CD4-positive, alpha-beta T cell (primary cell): Measurements from ENCODE around the gene PTPRT. TPM values are rescaled to one million over a fixed set of nuclear protein-coding genes. Genes with fewer than 3 reads are reported as not detected.

ENCODE experiments used
- ATAC-seq: fragments of 200-7000 bp; cut with Tn5 transposase; one replicate; pipeline ENCODE4 v1.10.0; 2022; ENCODE audit warnings: mild to moderate bottlenecking; ENCODE audit not compliant: poor library complexity
- CTCF ChIA-PET: fragments of 350-600 bp; sonication (Branson Sonifier 250); formaldehyde crosslinking; loops from one replicate; lab custom pipeline; 2021; ENCODE audit warnings: antibody characterized with exemption, inconsistent platforms; lab: Charles Lee
- POLR2A ChIA-PET: fragments of 350-600 bp; sonication (Branson Sonifier 250); formaldehyde crosslinking; loops from one replicate; lab custom pipeline; 2021; ENCODE audit warnings: antibody characterized with exemption, inconsistent platforms; lab: Charles Lee
- DNase-seq, 14 experiments: peaks; one replicate each; pipeline ENCODE4 v3.0.0-alpha.2; 2013 to 2020; ENCODE audit warnings: mixed read lengths in 2 of 14
- H3K27ac ChIP-seq, 2 donors: one replicate each; pipeline versions ENCODE4 v1.5.1 to v1.7.0; 2013; ENCODE audit warnings: low read length in 2 of 2, low read depth in 1 of 2, mild to moderate bottlenecking in 1 of 2
- H3K27me3 ChIP-seq, 2 experiments: 1 replicate in 1 of 2; 2 replicates in 1 of 2; pipeline versions ENCODE4 v1.6.1 to v1.7.0; 2013; ENCODE audit warnings: low read length in 2 of 2, control low read depth in 1 of 2, mild to moderate bottlenecking in 1 of 2, moderate library complexity in 1 of 2; ENCODE audit not compliant: insufficient read depth in 2 of 2, control insufficient read depth in 1 of 2
- H3K36me3 ChIP-seq: one replicate; pipeline ENCODE4 v1.6.1; 2013; ENCODE audit warnings: low read length, control low read depth; ENCODE audit not compliant: insufficient read depth
- H3K4me1 ChIP-seq: one replicate; pipeline ENCODE4 v1.6.1; 2013; ENCODE audit warnings: low read length, control low read depth; ENCODE audit not compliant: insufficient read depth
- H3K4me3 ChIP-seq: one replicate; pipeline ENCODE4 v1.5.1; 2013; ENCODE audit warnings: mild to moderate bottlenecking, low read length, moderate library complexity
- H3K9me3 ChIP-seq, 2 experiments: 1 replicate in 1 of 2; 2 replicates in 1 of 2; pipeline versions ENCODE4 v1.6.1 to v1.7.0; 2013; ENCODE audit warnings: low read length in 2 of 2, mild to moderate bottlenecking in 2 of 2, control low read depth in 1 of 2, moderate library complexity in 1 of 2; ENCODE audit not compliant: control insufficient read depth in 1 of 2, insufficient read depth in 1 of 2
- H3K27ac Mint-ChIP-seq: one replicate; pipeline ENCODE4 v1.8.0; 2020; ENCODE audit warnings: mixed read lengths
- H3K27me3 Mint-ChIP-seq: one replicate; pipeline ENCODE4 v1.8.0; 2021; ENCODE audit warnings: mixed read lengths
- H3K36me3 Mint-ChIP-seq: one replicate; pipeline ENCODE4 v1.8.0; 2021; ENCODE audit warnings: low read depth, mixed read lengths
- H3K4me1 Mint-ChIP-seq: one replicate; pipeline ENCODE4 v1.8.0; 2021; ENCODE audit warnings: low read depth, mixed read lengths
- H3K4me3 Mint-ChIP-seq: one replicate; pipeline ENCODE4 v1.8.0; 2020; ENCODE audit warnings: mild to moderate bottlenecking, mixed read lengths
- H3K9me3 Mint-ChIP-seq: one replicate; pipeline ENCODE4 v1.8.0; 2020; ENCODE audit warnings: mixed read lengths
- CTCF ChIP-seq: fragments of 200-600 bp; IDR thresholded peaks from one replicate; pipeline ENCODE4 v1.8.0; 2022; ENCODE audit warnings: antibody characterized with exemption, mild to moderate bottlenecking
- intact Hi-C, 2 experiments: fragments of 100-400 bp; cut with DNase I in 1 of 2; cut with micrococcal nuclease in 1 of 2; formaldehyde crosslinking; loops; one replicate each; pipeline versions ENCODE4 v1.15.1 to v1.9.0; 2023 to 2025; cut with DNase I, micrococcal nuclease
- total RNA-seq, 174 experiments: library from RNA in 2 of 174; stranded (reverse) in 2 of 174; gene quantifications; one replicate each; pipeline ENCODE4 v1.2.3 and lab custom pipeline; 2021 to 2026

The PTPRT gene
- total RNA-seq, 2 experiments from 2014 or later: not detected

DNA sequence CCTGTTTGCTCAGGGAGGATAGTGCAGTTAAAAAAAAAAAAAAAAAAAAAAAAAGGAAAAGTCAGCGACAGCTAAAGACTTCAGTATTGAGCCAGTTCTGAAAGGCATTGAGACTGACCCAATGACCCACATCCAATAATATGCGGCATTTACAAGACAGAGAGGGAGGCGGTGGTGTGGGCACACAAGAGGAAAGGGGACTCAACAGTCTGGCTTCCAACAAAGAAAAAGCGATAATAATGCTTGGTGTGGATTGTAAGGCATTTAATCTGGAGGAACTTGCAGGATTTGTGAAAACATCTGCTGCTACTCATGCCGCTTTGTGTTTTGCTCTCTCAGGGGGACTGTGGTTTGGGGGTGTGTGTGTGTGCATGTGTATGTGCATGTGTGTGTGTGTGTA, 787.3 kb downstream of the PTPRT start:
- CTCF ChIA-PET: no interaction called here
- Histone ChIP-seq H3K27ac (no peak overlapping the region), H3K36me3 (no peaks in the 10 kb centered on the region), H3K9me3 (no peaks in the 10 kb centered on the region), H3K4me3 (no peak overlapping the region), H3K4me1 (no peaks in the 10 kb centered on the region), H3K27me3 (no peaks in the 10 kb centered on the region)
- DNase-seq (no peak), ATAC-seq (no peak)
- intact Hi-C loops: no loop called here
- no peak for TF ChIP-seq CTCF
- Mint-ChIP-seq H3K27ac (no peak overlapping the region), H3K4me3 (no peak overlapping the region), H3K9me3 (no peaks in the 10 kb centered on the region), H3K36me3 (no peaks in the 10 kb centered on the region), H3K4me1 (no peaks in the 10 kb centered on the region), H3K27me3 (no peaks in the 10 kb centered on the region)
- POLR2A ChIA-PET: no interaction called here

DNA sequence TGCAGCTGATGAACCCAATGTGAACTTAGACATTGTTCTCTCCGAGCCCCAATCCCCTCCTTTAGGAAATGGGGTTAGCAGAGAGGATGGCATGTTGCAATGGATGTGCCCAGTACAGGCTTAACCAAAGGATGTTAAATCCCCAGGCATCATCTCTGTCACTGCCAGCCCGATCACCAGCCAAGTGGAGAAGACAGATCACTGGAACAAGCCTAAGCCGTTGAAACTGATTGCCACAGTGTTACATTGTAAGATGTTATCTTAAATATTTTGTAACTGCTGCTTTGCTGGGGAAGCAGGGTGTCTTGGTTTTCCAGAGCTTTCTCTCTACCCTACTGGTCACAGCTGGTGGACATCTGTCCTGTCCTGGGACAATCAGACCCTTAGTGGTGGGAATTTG, 788.1 kb downstream of the PTPRT start:
- CTCF ChIA-PET: no interaction called here
- Mint-ChIP-seq H3K9me3 (no peaks in the 10 kb centered on the region), H3K27me3 (no peaks in the 10 kb centered on the region), H3K4me1 (no peaks in the 10 kb centered on the region), H3K36me3 (no peaks in the 10 kb centered on the region), H3K4me3 (no peak overlapping the region), H3K27ac (no peak overlapping the region)
- Histone ChIP-seq H3K36me3 (no peaks in the 10 kb centered on the region), H3K27me3 (no peaks in the 10 kb centered on the region), H3K27ac (no peak overlapping the region), H3K9me3 (peaks cover 0 to 2% of the 10 kb centered on the region in 2 experiments), H3K4me1 (no peaks in the 10 kb centered on the region), H3K4me3 (no peak overlapping the region)
- POLR2A ChIA-PET: no interaction called here
- no peak for TF ChIP-seq CTCF
- intact Hi-C loops: no loop called here
- DNase-seq (no peak), ATAC-seq (no peak)

- H3K27ac Mint-ChIP-seq: no peak overlapping the region
- peaks cover 0 to 5% of the 10 kb centered on the region in 2 experiments for H3K9me3 ChIP-seq
- H3K27ac ChIP-seq: no peak overlapping the region
- intact Hi-C loops: no loop called here
- H3K27me3 ChIP-seq: no peaks in the 10 kb centered on the region
- ChIA-PET POLR2A (no interaction called here), CTCF (no interaction called here)
- no peaks in the 10 kb centered on the region for H3K27me3 Mint-ChIP-seq
- H3K4me3 Mint-ChIP-seq: no peak overlapping the region
- no peaks in the 10 kb centered on the region for H3K4me1 Mint-ChIP-seq
- no peak for ATAC-seq
- H3K36me3 Mint-ChIP-seq: no peaks in the 10 kb centered on the region
- no peaks in the 10 kb centered on the region for H3K9me3 Mint-ChIP-seq
- DNase-seq: no peak
- no peak overlapping the region for H3K4me3 ChIP-seq
- no peak for TF ChIP-seq CTCF
- H3K36me3 ChIP-seq: no peaks in the 10 kb centered on the region
- H3K4me1 ChIP-seq: no peaks in the 10 kb centered on the region
Observed at GRCh38 chr20:42399802-42400201, 789.9 kb downstream of the PTPRT start.
